H1 (cell line): ENCODE measurements around the gene SLC9A2. TPM values are rescaled to one million over a fixed set of nuclear protein-coding genes. Genes with fewer than 3 reads are reported as not detected.

ENCODE experiments used
- CTCF ChIA-PET: fragments of 300-600 bp; sonication (Branson Sonifier 250); formaldehyde crosslinking; loops from one replicate; lab custom pipeline; 2021; ENCODE audit not compliant: partially characterized antibody; lab: Charles Lee
- POLR2A ChIA-PET: fragments of 300-600 bp; sonication (Branson Sonifier 250); formaldehyde crosslinking; loops from one replicate; lab custom pipeline; 2021; ENCODE audit warnings: inconsistent platforms; ENCODE audit not compliant: partially characterized antibody; lab: Charles Lee
- DNase-seq, 2 experiments: peaks; one replicate each; pipeline versions ENCODE4 v3.0.0 to v3.0.0-alpha.2; 2010 to 2022; ENCODE audit warnings: low spot score in 2 of 2, low read depth in 1 of 2, mixed read lengths in 1 of 2
- FAIRE-seq: peaks from 2 replicates; lab custom pipeline; 2011; peaks lifted over from hg19 to GRCh38; lab: Jason Lieb, UNC
- H2AFZ ChIP-seq: 2 replicates; pipeline ENCODE4 v1.8.1; 2012; ENCODE audit warnings: low read length, inconsistent platforms
- H2AK5ac ChIP-seq: 2 replicates; pipeline ENCODE4 v1.6.1; 2013; ENCODE audit warnings: low read depth, low read length
- H2BK120ac ChIP-seq: replicated peaks from 2 replicates; pipeline ENCODE3; 2013; ENCODE audit warnings: low read depth, low read length, inconsistent platforms
- H2BK12ac ChIP-seq: 2 replicates; pipeline ENCODE4 v1.6.1; 2013; ENCODE audit warnings: low read depth, low read length
- H2BK15ac ChIP-seq: 2 replicates; pipeline ENCODE4 v1.6.1; 2013; ENCODE audit warnings: low read length
- H2BK20ac ChIP-seq: 2 replicates; pipeline ENCODE4 v1.6.1; 2013; ENCODE audit warnings: low read length
- H2BK5ac ChIP-seq: 2 replicates; pipeline ENCODE4 v1.6.1; 2013; ENCODE audit warnings: low read depth, low read length
- H3K14ac ChIP-seq: 2 replicates; pipeline ENCODE4 v1.6.1; 2013; ENCODE audit warnings: inconsistent platforms; ENCODE audit not compliant: insufficient read length
- H3K18ac ChIP-seq: 2 replicates; pipeline ENCODE4 v1.6.1; 2013; ENCODE audit warnings: low read length; ENCODE audit errors: extremely low read depth
- H3K23ac ChIP-seq: 2 replicates; pipeline ENCODE4 v1.6.1; 2013; ENCODE audit warnings: inconsistent platforms; ENCODE audit not compliant: insufficient read length
- H3K23me2 ChIP-seq: 2 replicates; pipeline ENCODE4 v1.6.1; 2013; ENCODE audit warnings: low read depth, low read length
- H3K27ac ChIP-seq: 2 replicates; pipeline ENCODE4 v1.6.1; 2011; ENCODE audit warnings: low read depth, low read length, inconsistent platforms
- H3K27me3 ChIP-seq, 4 experiments: replicated peaks in 1 of 4; 1 replicate in 1 of 4; 2 replicates in 3 of 4; pipeline versions ENCODE4 v1.6.1 to v1.8.1; 2011 to 2013; ENCODE audit warnings: low read length in 3 of 4, mild to moderate bottlenecking in 3 of 4, inconsistent platforms in 2 of 4, mixed read lengths in 2 of 4, moderate library complexity in 1 of 4; ENCODE audit not compliant: control insufficient read depth in 3 of 4, insufficient read depth in 3 of 4; ENCODE audit errors: extremely low read depth in 1 of 4
- H3K36me3 ChIP-seq, 4 experiments: 2 replicates each; pipeline versions ENCODE4 v1.6.1 to v1.8.1; 2011 to 2013; ENCODE audit warnings: mild to moderate bottlenecking in 4 of 4, low read length in 3 of 4, moderate library complexity in 2 of 4, control low read depth in 1 of 4, inconsistent platforms in 1 of 4; ENCODE audit not compliant: insufficient read depth in 4 of 4, control insufficient read depth in 2 of 4
- H3K4ac ChIP-seq: replicated peaks from 2 replicates; pipeline ENCODE3; 2013; ENCODE audit warnings: low read length, low read depth, mixed read lengths, inconsistent platforms; ENCODE audit not compliant: insufficient read length
- H3K4me1 ChIP-seq, 4 experiments: replicated peaks in 1 of 4; 1 replicate in 1 of 4; 2 replicates in 3 of 4; pipeline versions ENCODE4 v1.6.1 to v1.8.1; 2011 to 2013; ENCODE audit warnings: low read length in 3 of 4, inconsistent platforms in 2 of 4, mixed read lengths in 1 of 4; ENCODE audit not compliant: insufficient read depth in 4 of 4, control insufficient read depth in 3 of 4
- H3K4me2 ChIP-seq, 2 experiments: 2 replicates each; pipeline versions ENCODE4 v1.6.1 to v1.8.1; 2011 to 2013; ENCODE audit warnings: low read depth in 2 of 2, low read length in 2 of 2, control low read depth in 1 of 2, inconsistent platforms in 1 of 2, mild to moderate bottlenecking in 1 of 2; ENCODE audit not compliant: insufficient read depth in 1 of 2
- H3K4me3 ChIP-seq, 4 experiments: fragments of 200-600, 300-600 bp in 1 of 4; sonication (generic), shearing (Covaris generic), sonication (Bioruptor Twin) in 1 of 4; 2 replicates each; pipeline versions ENCODE4 v1.5.1 to v1.8.1; 2011 to 2016; ENCODE audit warnings: low read length in 4 of 4, low read depth in 3 of 4, control low read depth in 2 of 4, inconsistent platforms in 2 of 4, mild to moderate bottlenecking in 2 of 4, mixed read lengths in 1 of 4, moderate library complexity in 1 of 4; ENCODE audit not compliant: insufficient read depth in 2 of 4; ENCODE audit errors: extremely low read depth in 1 of 4
- H3K56ac ChIP-seq: replicated peaks from 2 replicates; pipeline ENCODE3; 2013; ENCODE audit warnings: low read depth, mild to moderate bottlenecking, mixed read lengths, low read length, inconsistent platforms; ENCODE audit not compliant: insufficient read length
- H3K79me1 ChIP-seq: 2 replicates; pipeline ENCODE4 v1.6.1; 2013; ENCODE audit warnings: low read depth, low read length, control low read depth
- H3K79me2 ChIP-seq, 2 experiments: 2 replicates each; pipeline versions ENCODE4 v1.6.1 to v1.8.1; 2012 to 2013; ENCODE audit warnings: low read length in 2 of 2, mild to moderate bottlenecking in 2 of 2, inconsistent platforms in 1 of 2; ENCODE audit not compliant: insufficient read depth in 2 of 2, control insufficient read depth in 1 of 2
- H3K9ac ChIP-seq, 4 experiments: replicated peaks in 1 of 4; 1 replicate in 1 of 4; 2 replicates in 3 of 4; pipeline versions ENCODE4 v1.6.1 to v1.8.1; 2011 to 2013; ENCODE audit warnings: low read depth in 3 of 4, low read length in 3 of 4, control low read depth in 2 of 4, mild to moderate bottlenecking in 2 of 4, moderate library complexity in 2 of 4, inconsistent platforms in 1 of 4; ENCODE audit errors: extremely low read depth in 1 of 4
- H3K9me3 ChIP-seq, 2 experiments: 2 replicates each; pipeline versions ENCODE4 v1.6.1 to v1.8.1; 2012 to 2013; ENCODE audit warnings: mild to moderate bottlenecking in 2 of 2, moderate library complexity in 2 of 2, control low read depth in 1 of 2, inconsistent platforms in 1 of 2, low read depth in 1 of 2, low read length in 1 of 2, mixed read lengths in 1 of 2; ENCODE audit not compliant: insufficient read depth in 2 of 2
- H4K20me1 ChIP-seq, 2 experiments: replicated peaks in 1 of 2; 2 replicates each; pipeline versions ENCODE3 to v1.8.1; 2011 to 2013; ENCODE audit warnings: inconsistent platforms in 2 of 2, low read length in 2 of 2, mild to moderate bottlenecking in 1 of 2; ENCODE audit not compliant: insufficient read depth in 2 of 2, control insufficient read depth in 1 of 2
- H4K5ac ChIP-seq: 2 replicates; pipeline ENCODE4 v1.6.1; 2013; ENCODE audit warnings: low read length, low read depth, mixed read lengths, inconsistent platforms; ENCODE audit not compliant: insufficient read length
- H4K8ac ChIP-seq: 2 replicates; pipeline ENCODE4 v1.8.0; 2013; ENCODE audit warnings: mild to moderate bottlenecking, moderate library complexity, low read length, inconsistent platforms; ENCODE audit not compliant: insufficient read depth; ENCODE audit errors: extremely low read depth
- H4K91ac ChIP-seq: replicated peaks from 2 replicates; pipeline ENCODE3; 2013; ENCODE audit warnings: low read length, mixed read lengths, inconsistent platforms; ENCODE audit not compliant: insufficient read length
- JUND ChIP-seq: IDR thresholded peaks from 2 replicates; pipeline ENCODE4 v1.6.1; 2011; ENCODE audit warnings: mild to moderate bottlenecking, improper control_type of control experiment, low read length
- RAD21 ChIP-seq, 2 experiments: IDR thresholded peaks in 1 of 2; conservative IDR thresholded peaks in 1 of 2; 2 replicates each; pipeline ENCODE4 v1.6.1; 2011; ENCODE audit warnings: low read depth in 2 of 2, low read length in 2 of 2, improper control_type of control experiment in 1 of 2, inconsistent platforms in 1 of 2, mild to moderate bottlenecking in 1 of 2, moderate library complexity in 1 of 2
- SRF ChIP-seq: IDR thresholded peaks from 2 replicates; pipeline ENCODE4 v1.6.1; 2011; ENCODE audit warnings: mild to moderate bottlenecking, low read depth, low read length, moderate library complexity
- WGBS, 2 experiments: shearing (Covaris generic) in 1 of 2; methylation state at CpG; one replicate each; pipeline versions ENCODE4 v1.1.6 to v1.1.7; 2013 to 2015; ENCODE audit warnings: low lambda C conversion rate in 2 of 2, mixed read lengths in 2 of 2, inconsistent platforms in 1 of 2, low coverage in 1 of 2, missing lambda C conversion rate in 1 of 2; ENCODE audit not compliant: insufficient replicate concordance in 2 of 2, insufficient coverage in 1 of 2, insufficient read length in 1 of 2; ENCODE audit errors: extremely low coverage in 1 of 2, missing lambda C conversion rate in 1 of 2; 5-methylcytosine and 5-hydroxymethylcytosine counted together
- polyA plus RNA-seq, 7 experiments: library from polyadenylated mRNA; depleted of rRNA in 3 of 7; stranded (reverse) in 5 of 7; unstranded in 2 of 7; fragments of >200 nt in 5 of 7; fragments of 200-250 nt in 2 of 7; gene quantifications; 1 replicate in 5 of 7; 2 replicates in 1 of 7; 4 replicates in 1 of 7; pipeline versions ENCODE4 v1.2.1 to v1.2.3, GENCODE V29; 2011 to 2013; ENCODE audit warnings: missing spikeins in 2 of 7, mixed read lengths in 2 of 7
- total RNA-seq: library from RNA; stranded (reverse); fragmentation: NEBNext Ultra II Directional; extraction: Animal tissue kit (Norgen Biotek cat#: 25700); gene quantifications from 2 replicates; pipeline ENCODE4 v1.2.1, GENCODE V29; 2021

The SLC9A2 gene
- total and polyA plus RNA-seq, 2 of the 8 experiments (the other 6 are each of a cell fraction or from before 2014, with no cell fraction given), result 0.06 to 0.13 TPM

DNA sequence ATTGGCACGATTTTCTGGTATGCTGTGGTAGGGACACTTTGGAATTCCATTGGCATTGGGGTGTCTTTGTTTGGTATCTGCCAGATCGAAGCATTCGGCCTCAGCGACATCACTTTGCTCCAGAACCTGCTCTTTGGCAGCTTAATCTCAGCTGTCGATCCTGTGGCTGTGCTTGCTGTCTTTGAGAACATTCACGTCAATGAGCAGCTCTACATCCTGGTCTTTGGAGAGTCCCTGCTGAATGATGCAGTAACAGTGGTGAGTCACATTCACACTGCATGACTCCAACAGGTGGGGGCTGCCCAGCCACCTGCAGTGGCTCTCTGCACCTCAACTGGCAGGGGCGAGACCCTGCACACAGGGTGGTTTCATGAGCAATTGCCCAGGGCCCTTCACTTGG is 38.4 kb downstream of the SLC9A2 start:
- Histone ChIP-seq H3K27ac (no peak overlapping the region), H2AFZ (peak overlapping the region; percentile 40; the same call in 1 of the 2 replicates), H2BK12ac (no peak overlapping the region), H3K36me3 (no peaks in the 10 kb centered on the region), H3K79me2 (no peaks in the 10 kb centered on the region), H3K4me1 (no peaks in the 10 kb centered on the region), H3K18ac (no peak overlapping the region), H3K4me2 (no peak overlapping the region), H3K23me2 (no peaks in the 10 kb centered on the region), H3K9ac (no peak overlapping the region), H2BK120ac (no peak overlapping the region), H4K8ac (no peak overlapping the region), H3K79me1 (no peaks in the 10 kb centered on the region), H3K56ac (no peak overlapping the region), H2BK20ac (no peak overlapping the region), H3K27me3 (peaks cover 0 to 2% (median 0%) of the 10 kb centered on the region in 4 experiments; a peak in 1 of 7 replicates), H3K9me3 (no peaks in the 10 kb centered on the region), H2BK5ac (no peak overlapping the region), H4K5ac (no peak overlapping the region), H3K4me3 (no peak overlapping the region), H3K4ac (no peak overlapping the region), H2AK5ac (no peak overlapping the region), H4K91ac (no peak overlapping the region), H3K14ac (no peak overlapping the region), H2BK15ac (no peak overlapping the region), H4K20me1 (no peaks in the 10 kb centered on the region), H3K23ac (no peak overlapping the region)
- POLR2A ChIA-PET, result no interaction called here
- CTCF ChIA-PET, result no interaction called here
- TF ChIP-seq RAD21 (IDR thresholded peaks at IDR 0.05 in 1 of 2, conservative IDR thresholded peaks at IDR 0.05 in 1 of 2; ENCODE audit: low read depth in 2 of 2, low read length in 2 of 2) (no peak), JUND (peak; percentile 40; the same call in 1 of the 2 replicates), SRF (no peak)
- no peak for FAIRE-seq
- no peak for DNase-seq
- WGBS, 2 experiments, result 92% methylated on average over 7 of the region's 7 CpGs; no CpG with 5 or more reads in 1 of the 2 experiments
